ENCODE measurements around the gene SLC39A3. TPM values are rescaled to one million over a fixed set of nuclear protein-coding genes. Genes with fewer than 3 reads are reported as not detected.

Gene SLC39A3
- total and polyA plus RNA-seq, 7 donors, result 16.9 to 70.1 (median 26.8) TPM

GRCh38 chr19:2764945-2765344 lies 25.1 kb upstream of the SLC39A3 start:
- no peak overlapping the region for H3K27ac ChIP-seq
- 93 to 96% (median 95%) methylated on average over 21 of the region's 21 CpGs for WGBS, 3 donors
- peaks cover 7 to 79% of the 10 kb centered on the region in 2 donors for H3K36me3 ChIP-seq (ENCODE audit: insufficient read depth in 1 of 2, low read depth in 1 of 2)
- peaks cover 7% of the 10 kb centered on the region for H3K4me1 ChIP-seq
- no peak overlapping the region for H3K4me3 ChIP-seq
- ATAC-seq, result no peak
- DNase-seq, result no peak
- no peak for TF ChIP-seq CTCF (IDR thresholded peaks at IDR 0.05)
- intact Hi-C loops (cut with DNase I), result loop anchor here in 1 of 2 donors (5.0 kb wide), 1 partner anchor 33 kb away; no protein-coding TSS in a partner anchor
- H3K9me3 ChIP-seq, result no peaks in the 10 kb centered on the region
- no peaks in the 10 kb centered on the region for H3K27me3 ChIP-seq (ENCODE audit: insufficient read depth in 3 of 3, low read length in 2 of 3)

DNA sequence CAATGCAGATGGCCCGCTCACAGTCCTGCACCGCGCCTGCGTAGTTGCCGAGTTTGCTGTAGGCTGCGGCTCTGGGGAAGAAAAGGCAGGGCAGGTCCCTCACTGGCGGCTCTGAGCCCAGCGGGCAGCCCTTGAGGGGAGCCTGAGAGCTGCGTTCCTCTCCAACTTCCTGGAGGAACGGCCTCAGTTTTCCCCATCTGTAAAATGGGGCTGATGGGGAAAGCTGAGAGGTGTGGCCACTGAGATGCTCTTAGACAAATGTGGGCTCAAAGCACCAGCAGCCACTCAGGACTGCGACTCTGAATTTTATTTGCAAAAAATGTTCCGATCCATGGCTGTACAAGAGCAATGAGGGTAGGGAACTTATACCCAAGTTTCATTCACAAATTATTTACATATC lies 23.9 kb upstream of the SLC39A3 start:
- ATAC-seq (no peak), DNase-seq (no peak)
- Histone ChIP-seq H3K27me3 (ENCODE audit: insufficient read depth in 3 of 3, low read length in 2 of 3) (no peaks in the 10 kb centered on the region), H3K4me1 (no peaks in the 10 kb centered on the region), H3K27ac (no peak overlapping the region), H3K4me3 (no peak overlapping the region), H3K9me3 (no peaks in the 10 kb centered on the region), H3K36me3 (ENCODE audit: insufficient read depth in 1 of 2, low read depth in 1 of 2) (peaks cover 7 to 91% of the 10 kb centered on the region in 2 donors)
- no peak for TF ChIP-seq CTCF (IDR thresholded peaks at IDR 0.05)
- intact Hi-C loops (cut with DNase I), result no loop called here
- 92 to 96% (median 96%) methylated on average over 12 of the region's 12 CpGs for WGBS, 3 donors

DNA sequence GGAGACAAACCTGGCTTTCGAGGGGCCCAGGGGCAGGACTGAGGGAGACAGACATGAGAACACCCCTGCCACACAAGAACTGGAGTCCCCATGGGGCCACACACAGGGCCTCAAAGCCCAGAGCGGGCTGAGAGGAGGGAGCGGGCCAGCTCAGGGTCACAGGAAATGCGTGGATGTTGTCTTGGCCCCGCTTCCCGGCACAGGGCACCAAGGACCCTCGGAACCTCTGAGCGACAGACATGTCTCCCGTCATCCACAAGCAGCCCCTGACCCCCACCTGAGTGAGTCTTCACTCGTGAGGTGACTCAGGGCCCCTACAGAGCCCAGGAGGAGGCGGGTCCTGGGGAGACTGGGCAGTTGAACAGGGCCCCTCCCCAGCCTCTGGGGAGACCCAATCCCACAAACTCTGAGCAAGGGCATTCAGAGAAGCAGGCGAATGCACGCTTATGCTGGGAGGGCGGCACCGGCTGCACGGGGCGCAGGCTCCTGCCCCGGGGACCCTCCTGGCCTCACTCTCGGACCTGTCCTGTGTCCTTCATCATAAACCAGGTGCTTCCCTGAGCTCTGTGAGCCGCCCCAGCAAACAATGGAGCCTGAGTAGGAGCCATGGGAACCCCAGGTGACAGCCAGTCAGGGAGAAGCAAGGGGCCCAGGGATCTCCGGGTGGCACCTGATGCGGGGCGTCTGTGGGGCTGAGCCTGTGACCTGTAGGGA lies 23.1 kb upstream of the SLC39A3 start:
- 94 to 95% (median 95%) methylated on average over 23 of the region's 23 CpGs for WGBS, 3 donors
- intact Hi-C loops (cut with DNase I), result no loop called here

GRCh38 chr19:2761876-2762782 lies 22.3 kb upstream of the SLC39A3 start:
- Histone ChIP-seq H3K36me3 (ENCODE audit: insufficient read depth in 1 of 2, low read depth in 1 of 2) (peaks cover 7 to 90% of the 10 kb centered on the region in 2 donors), H3K27me3 (ENCODE audit: insufficient read depth in 3 of 3, low read length in 2 of 3) (no peaks in the 10 kb centered on the region), H3K9me3 (no peaks in the 10 kb centered on the region), H3K27ac (no peak overlapping the region), H3K4me3 (no peak overlapping the region), H3K4me1 (no peaks in the 10 kb centered on the region)
- WGBS, 3 donors, result 92 to 94% (median 93%) methylated on average over 42 to 43 of the region's 43 CpGs
- no peak for ATAC-seq
- DNase-seq, result no peak
- intact Hi-C loops (cut with DNase I), result no loop called here
- TF ChIP-seq CTCF (IDR thresholded peaks at IDR 0.05), result no peak

More for the DNA sequence above, 23.1 kb upstream of the SLC39A3 start:
- no peak for DNase-seq
- no peaks in the 10 kb centered on the region for H3K9me3 ChIP-seq
- peak in 1 of 4 donors; percentile 6 for ATAC-seq
- H3K27me3 ChIP-seq (ENCODE audit: insufficient read depth in 3 of 3, low read length in 2 of 3), result no peaks in the 10 kb centered on the region
- no peaks in the 10 kb centered on the region for H3K4me1 ChIP-seq
- no peak overlapping the region for H3K4me3 ChIP-seq
- peaks cover 7 to 89% of the 10 kb centered on the region in 2 donors for H3K36me3 ChIP-seq (ENCODE audit: insufficient read depth in 1 of 2, low read depth in 1 of 2)
- TF ChIP-seq CTCF (IDR thresholded peaks at IDR 0.05), result no peak
- no peak overlapping the region for H3K27ac ChIP-seq
